GM21381 (cell line): Measurements from ENCODE around the gene LONP1.
"Not testable (repeated sequence)": the region's sequence is repeated elsewhere in the genome, so short reads cannot be mapped to it uniquely, and the experiment has no call there.

Experiments
- ATAC-seq: cut with Tn5 transposase; IDR thresholded peaks from one replicate; pipeline ENCODE4 v1.9.1; 2021; ENCODE audit warnings: mild to moderate bottlenecking, moderate library complexity; ENCODE audit not compliant: unreplicated experiment

LONP1 gene

GRCh38 chr19:5711713-5712161 lies 8.2 kb downstream of the LONP1 start:
- no peak for ATAC-seq

DNA sequence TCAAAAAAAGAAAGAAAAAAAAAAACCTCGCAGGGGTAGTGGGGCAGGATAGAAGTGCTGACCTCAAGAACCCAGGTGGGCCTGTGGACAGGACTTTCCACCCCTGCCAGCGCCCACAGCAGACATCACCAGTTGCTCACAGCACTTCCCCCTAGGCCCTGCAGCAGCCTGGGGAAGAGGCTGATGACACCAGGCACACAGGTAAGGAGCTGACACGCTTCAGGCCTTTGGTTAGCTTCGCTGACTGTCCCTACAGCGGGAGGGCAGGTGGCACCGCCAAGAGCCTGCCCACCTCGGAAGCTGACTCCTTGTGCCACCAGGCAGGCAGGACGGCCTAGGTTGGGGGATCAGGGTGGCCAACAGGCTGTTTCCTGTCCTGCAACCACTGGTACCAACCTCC lies 8.9 kb downstream of the LONP1 start:
- no peak for ATAC-seq

DNA sequence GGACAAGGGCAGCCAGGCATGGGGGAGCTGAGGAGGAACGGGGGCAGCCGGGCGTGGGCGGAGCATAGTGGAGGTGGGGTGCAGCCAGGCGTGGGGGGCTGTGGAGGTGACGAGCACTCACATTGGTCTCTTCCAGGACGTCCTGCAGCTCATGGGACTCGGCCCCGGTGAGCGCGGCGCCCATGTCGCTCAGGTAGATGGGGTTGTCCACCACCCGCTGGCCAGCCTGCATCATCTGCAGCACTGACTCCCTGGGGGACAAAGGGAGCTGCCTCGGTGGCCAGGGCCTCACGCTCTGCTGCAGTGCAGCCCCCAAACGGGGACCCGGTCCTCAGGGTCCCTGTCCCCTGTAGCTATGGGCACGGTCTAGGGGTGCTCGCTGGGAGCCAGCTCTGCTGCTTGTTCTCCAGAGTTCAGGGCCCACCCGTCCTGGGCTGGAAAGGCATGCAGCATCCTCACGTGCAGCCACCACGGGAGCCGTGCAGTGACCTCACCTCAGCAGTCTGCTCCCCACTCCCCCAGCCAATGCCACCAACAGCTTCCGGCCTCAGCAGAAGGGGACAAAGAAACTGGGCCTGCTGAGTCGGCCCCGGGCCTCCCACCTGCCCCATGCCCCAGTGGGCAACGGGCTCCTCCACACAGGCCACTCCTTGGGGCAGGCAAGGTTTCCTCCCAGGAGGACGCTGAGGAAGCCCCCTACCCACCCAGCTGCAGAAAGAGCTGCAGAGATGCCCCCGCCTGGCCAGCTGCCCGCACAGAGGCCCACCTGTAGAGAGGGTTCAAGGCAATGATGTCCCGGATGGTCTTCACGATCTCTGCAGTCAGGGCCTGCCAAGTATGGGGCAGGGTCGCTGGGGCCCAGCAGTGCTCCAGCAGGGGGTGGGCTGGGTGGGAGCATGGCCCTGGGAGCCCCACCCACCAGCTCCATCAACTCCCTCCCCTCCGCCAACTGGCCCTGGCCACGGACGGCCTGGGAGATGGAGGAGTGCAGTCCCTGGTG lies 12.1 kb downstream of the LONP1 start:
- no peak for ATAC-seq

DNA sequence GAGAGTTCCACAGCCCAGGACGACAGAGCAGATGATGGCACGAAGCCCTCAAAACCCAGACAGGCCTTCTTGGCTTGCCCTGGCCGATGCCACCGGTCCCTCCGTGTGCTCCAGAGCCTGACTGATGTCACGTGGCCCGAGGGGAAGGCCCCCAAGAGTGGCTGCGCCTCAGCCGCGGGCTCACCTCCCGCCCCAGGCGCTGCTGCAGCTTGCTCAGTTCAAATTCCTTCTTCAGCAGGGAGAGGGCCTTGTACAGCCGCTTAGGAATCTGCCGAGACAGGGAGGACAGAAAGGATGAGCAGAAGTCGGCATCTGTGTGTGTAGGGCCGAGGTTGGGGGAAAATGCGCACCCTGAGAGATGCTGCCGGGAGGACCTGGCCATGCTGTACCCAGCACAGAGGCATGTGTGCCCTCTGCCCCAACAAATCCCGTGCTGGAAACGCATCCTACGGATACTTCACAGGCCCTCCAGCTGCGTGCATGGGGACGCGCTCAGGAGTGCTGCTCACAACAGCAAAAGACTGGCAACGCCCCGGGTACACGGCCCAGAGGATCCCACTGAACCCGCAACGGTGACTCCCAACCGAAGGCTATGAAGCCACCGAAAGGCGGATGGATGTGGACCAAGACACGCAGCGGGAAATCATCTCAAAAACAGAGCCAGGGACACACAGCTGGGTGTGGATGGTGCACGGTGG lies 12.9 kb downstream of the LONP1 start:
- no peak for ATAC-seq

DNA sequence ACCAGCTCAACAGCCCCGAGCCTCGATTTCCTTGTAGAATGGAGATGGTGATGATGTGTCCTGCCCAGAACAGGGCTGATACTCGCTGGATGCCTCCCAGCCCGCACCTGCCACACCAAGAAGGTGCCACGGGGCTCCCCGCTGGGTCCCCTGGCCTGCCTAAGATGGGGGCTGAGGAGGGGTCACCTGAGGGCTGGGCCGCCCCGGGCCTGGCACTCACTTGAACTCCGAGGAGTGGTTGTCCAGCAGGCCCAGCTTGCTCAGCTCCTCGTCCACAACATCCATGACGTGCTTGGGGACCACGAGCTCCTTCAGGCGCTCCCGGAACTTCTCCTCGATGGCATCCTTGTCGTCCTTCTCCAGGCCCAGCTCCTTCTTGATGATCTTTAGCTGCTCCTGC lies 14.4 kb downstream of the LONP1 start:
- no peak for ATAC-seq

DNA sequence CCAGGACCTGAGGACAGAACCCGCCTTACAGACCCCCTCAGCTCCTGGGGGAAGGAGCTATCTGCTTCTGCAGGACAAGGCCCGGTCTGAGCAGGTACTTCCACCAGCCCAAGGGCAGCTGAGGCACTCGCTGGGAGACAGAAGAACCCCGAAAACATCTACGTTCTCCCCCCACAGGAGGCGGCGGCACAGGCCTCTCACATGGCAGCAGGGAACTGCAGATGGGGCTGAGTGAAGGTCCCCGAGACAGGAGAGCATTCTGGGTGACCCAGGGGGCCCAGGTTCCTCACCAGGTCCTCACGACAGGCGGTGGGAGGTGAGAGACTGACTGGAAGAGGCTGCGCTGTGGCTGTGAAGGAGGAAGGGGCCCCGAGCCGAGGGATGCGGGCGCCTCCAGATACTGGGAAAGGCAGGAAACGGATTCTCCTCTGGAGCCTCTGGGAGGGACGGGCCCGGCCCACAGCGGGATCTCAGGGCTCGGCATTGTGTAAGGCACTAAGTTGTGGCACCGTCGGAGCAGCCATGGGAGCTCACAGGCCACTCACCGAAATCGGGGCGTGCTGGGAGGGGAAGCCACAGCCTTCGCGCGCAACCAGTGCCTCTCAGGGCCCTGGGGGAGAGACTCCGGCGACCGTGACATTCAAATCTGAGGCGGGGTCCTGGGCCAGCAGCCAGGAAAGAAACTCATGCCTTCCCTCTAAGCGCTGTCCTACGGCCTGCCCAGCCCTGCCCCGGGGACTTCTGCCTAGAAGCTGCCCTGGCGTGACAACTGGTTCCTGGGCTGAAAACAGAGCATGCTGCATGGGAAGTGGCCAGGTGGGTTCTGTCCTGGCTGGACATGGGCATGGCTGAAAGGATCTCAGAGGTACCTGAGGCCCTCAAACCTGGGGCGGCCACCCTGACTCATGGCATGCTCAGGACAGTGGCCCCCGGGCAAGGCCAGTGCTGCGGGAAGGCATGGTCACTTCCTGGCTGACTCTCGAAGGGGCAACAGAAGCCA lies 15.8 kb downstream of the LONP1 start:
- ATAC-seq: no peak

DNA sequence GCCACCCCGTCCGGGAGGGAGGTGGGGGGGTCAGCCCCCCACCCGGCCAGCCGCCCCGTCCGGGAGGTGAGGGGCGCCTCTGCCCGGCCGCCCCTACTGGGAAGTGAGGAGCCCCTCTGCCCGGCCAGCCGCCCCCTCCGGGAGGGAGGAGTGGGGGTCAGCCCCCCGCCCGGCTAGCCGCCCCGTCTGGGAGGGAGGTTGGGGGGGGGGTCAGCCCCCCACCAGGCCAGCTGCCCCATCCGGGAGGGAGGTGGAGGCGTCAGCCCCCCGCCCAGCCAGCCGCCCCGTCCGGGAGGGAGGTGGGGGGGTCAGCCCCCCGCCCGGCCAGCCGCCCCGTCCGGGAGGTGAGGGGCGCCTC lies 17.9 kb downstream of the LONP1 start:
- not testable (repeated sequence) for ATAC-seq

GRCh38 chr19:5700455-5701092 lies 19.4 kb downstream of the LONP1 start:
- no peak for ATAC-seq

DNA sequence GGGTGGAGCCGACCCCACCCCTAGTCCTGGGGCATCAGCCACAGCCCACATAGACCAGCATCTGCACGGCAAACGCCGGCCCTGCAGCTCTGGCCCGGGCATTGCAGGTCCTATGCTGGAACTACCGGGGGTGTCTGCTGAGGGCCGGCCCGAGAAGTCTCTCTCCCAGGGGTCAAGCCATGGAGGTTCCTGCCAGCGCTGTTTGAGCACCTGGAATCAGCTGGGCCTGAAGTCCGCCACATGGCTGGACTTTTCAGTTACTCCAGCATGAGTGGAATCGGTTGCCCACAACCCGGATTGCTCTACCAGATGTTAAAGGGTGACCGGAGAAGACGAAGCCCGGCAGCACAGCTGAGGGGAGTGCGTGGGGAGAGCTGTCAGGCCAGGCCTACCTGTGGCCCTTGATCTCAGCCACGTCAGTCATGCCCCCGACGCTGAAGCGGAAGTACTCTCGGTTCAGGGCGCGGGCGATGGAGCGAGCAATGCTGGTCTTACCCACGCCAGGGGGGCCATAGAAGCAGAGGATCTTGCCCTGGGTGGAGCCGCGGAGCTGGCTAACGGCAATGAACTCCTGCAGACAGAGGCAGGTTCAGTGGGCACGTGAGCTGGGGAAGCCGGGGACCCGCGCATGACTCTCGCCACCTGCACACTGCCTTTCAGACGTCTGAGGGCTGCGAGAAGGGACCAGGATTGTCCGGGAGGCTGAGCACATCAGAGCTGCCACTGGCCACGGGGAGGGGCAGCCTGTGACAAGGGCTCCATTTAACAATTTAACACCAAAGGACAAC lies 21.1 kb downstream of the LONP1 start:
- ATAC-seq: no peak

- ATAC-seq: no peak
Measured at GRCh38 chr19:5697890-5698634, 21.9 kb downstream of the LONP1 start.

DNA sequence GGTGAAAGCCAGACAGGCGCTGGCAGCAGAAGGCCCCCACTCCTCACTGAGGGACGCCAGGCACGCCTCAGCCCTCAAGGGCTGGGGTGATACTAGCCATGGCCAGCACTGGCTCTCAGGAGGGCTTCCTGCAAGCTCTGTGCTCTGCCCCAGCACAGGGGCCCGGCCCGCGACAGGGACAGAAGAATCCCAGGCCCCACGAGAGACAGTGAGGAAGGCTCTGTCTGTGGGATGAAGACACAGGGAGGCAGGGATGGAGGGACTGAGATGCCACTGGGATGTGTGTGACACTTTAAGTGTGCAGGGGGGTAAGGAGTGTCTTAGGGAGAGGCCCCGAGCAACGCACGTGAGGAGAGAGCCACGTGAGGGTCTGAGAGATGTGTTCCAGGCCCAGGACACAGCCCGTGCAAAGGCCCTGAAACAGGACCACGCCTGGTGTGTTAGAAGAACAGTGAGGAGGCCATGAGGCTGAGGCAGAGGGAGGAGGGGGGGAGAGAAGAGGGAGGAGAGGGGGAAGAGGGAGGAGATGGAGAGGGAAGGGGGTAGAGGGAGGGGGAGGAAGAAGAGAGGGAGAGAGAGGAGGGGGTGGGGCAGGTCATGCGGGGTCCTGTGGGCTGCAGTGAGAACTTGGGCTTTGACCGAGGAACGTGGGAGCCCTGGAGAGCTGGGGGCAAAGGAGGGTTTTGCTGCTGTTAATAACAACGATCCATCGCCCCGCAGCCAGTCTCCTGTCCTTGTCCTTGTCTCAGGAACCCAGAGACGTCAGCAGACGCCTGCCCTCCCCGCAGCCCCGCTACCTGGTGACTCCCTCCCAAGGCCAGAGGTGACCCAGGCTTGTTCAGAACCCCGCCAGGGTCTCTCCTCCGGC lies 22.7 kb downstream of the LONP1 start:
- no peak for ATAC-seq

- no peak for ATAC-seq
Measured at GRCh38 chr19:5696196-5697021, 23.5 kb downstream of the LONP1 start.

- ATAC-seq: no peak
Measured at GRCh38 chr19:5695649-5696195, 24.2 kb downstream of the LONP1 start.

GRCh38 chr19:5694956-5695648 lies 24.8 kb downstream of the LONP1 start:
- ATAC-seq: no peak

GRCh38 chr19:5694167-5694955 lies 25.6 kb downstream of the LONP1 start:
- ATAC-seq: no peak
